ENCODE measurements around the gene MYBPH. TPM values are rescaled to one million over a fixed set of nuclear protein-coding genes. Genes with fewer than 3 reads are reported as not detected.

Gene MYBPH
- total and polyA plus RNA-seq, 2 experiments from 2014 or later: not detected

DNA sequence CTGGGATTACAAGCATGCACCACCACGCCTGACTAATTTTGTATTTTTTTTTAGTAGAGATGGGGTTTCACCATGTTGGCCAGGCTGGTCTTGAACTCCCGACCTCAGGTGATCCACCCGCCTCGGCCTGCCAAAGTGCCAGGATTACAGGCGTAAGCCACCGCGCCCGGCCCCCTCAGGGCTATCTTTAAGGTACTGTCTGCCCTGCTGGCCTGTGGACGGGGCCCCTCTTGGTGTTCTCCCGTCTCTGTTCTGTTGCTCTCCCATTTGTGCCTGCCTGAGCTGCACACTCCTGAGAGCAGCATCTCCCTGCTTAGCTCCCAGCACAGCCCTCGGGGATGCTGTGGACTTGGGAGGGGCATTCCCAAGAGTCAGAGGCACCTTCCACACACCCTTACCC is 13.9 kb downstream of the MYBPH start (continued):
- TF ChIP-seq, protein P1, sequence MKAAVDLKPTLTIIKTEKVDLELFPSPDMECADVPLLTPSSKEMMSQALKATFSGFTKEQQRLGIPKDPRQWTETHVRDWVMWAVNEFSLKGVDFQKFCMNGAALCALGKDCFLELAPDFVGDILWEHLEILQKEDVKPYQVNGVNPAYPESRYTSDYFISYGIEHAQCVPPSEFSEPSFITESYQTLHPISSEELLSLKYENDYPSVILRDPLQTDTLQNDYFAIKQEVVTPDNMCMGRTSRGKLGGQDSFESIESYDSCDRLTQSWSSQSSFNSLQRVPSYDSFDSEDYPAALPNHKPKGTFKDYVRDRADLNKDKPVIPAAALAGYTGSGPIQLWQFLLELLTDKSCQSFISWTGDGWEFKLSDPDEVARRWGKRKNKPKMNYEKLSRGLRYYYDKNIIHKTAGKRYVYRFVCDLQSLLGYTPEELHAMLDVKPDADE (IDR thresholded peaks at IDR 0.05): no peak
- TF ChIP-seq, protein P2, sequence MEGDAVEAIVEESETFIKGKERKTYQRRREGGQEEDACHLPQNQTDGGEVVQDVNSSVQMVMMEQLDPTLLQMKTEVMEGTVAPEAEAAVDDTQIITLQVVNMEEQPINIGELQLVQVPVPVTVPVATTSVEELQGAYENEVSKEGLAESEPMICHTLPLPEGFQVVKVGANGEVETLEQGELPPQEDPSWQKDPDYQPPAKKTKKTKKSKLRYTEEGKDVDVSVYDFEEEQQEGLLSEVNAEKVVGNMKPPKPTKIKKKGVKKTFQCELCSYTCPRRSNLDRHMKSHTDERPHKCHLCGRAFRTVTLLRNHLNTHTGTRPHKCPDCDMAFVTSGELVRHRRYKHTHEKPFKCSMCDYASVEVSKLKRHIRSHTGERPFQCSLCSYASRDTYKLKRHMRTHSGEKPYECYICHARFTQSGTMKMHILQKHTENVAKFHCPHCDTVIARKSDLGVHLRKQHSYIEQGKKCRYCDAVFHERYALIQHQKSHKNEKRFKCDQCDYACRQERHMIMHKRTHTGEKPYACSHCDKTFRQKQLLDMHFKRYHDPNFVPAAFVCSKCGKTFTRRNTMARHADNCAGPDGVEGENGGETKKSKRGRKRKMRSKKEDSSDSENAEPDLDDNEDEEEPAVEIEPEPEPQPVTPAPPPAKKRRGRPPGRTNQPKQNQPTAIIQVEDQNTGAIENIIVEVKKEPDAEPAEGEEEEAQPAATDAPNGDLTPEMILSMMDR (conservative IDR thresholded peaks at IDR 0.05; ENCODE audit: low read depth in 2 of 2): no peak
- TF ChIP-seq JUNB (IDR thresholded peaks at IDR 0.05; ENCODE audit: unreplicated experiment) (no peak), EZH2phosphoT487 (IDR thresholded peaks at IDR 0.05; ENCODE audit: unreplicated experiment) (no peak), CREB1 (CRISPR knock-in tag; IDR thresholded peaks at IDR 0.05; ENCODE audit: low read depth) (no peak), POLR2AphosphoS5 (IDR thresholded peaks at IDR 0.05; ENCODE audit: low read depth) (no peak)

DNA sequence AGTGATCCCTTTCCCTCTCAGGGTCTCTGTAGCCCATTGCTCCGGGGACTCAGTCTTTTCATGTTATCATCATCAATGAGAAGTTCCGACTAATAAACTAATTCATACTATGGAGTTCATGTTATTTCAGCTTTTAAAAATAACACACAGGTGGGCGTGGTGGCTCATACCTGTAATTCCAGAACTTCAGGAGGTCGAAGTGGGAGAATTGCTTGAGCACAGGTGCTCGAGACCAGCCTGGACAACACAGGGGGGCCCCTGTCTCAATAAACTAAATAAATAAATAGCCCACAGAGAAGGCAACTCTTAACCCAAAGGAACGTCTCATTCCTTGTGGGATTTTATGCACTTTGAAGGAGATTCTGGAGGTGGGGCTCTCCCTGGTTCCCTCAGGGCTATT is 14.5 kb downstream of the MYBPH start:
- no peak overlapping the region for H3K27ac Mint-ChIP-seq
- peaks cover 5% of the 10 kb centered on the region; the same call in 2 of the 3 replicates for H3K36me3 Mint-ChIP-seq (ENCODE audit: low read depth)
- no peak overlapping the region for H3K4me2 ChIP-seq
- ATAC-seq (no peak), DNase-seq (ENCODE audit: low spot score) (no peak)
- no peaks in the 10 kb centered on the region for H3F3A ChIP-seq (replicated peaks; ENCODE audit: low read depth)
- H3K4me1 ChIP-seq (ENCODE audit: insufficient read depth): no peaks in the 10 kb centered on the region
- H3K4me1 Mint-ChIP-seq: no peaks in the 10 kb centered on the region
- H3K9me3 Mint-ChIP-seq: peaks cover 9% of the 10 kb centered on the region; the same call in 1 of the 3 replicates
- H3K9me2 ChIP-seq (ENCODE audit: insufficient read depth): no peaks in the 10 kb centered on the region
- H3K4me3 ChIP-seq: no peak overlapping the region
- no peak overlapping the region for H3K4me3 Mint-ChIP-seq
- H3K79me2 ChIP-seq (replicated peaks; ENCODE audit: insufficient read depth): no peaks in the 10 kb centered on the region
- H3K36me3 ChIP-seq (ENCODE audit: insufficient read depth): no peaks in the 10 kb centered on the region
- no peaks in the 10 kb centered on the region for H3K27me3 ChIP-seq (ENCODE audit: insufficient read depth)
- peaks cover 6% of the 10 kb centered on the region for H3K27me3 Mint-ChIP-seq (ENCODE audit: insufficient read depth, low read depth, poor library complexity)
- H2AFZ ChIP-seq: no peak overlapping the region
- no peaks in the 10 kb centered on the region for H4K20me1 ChIP-seq (replicated peaks; ENCODE audit: insufficient read depth)
- TF ChIP-seq, protein P1 (IDR thresholded peaks at IDR 0.05): no peak
- no peak overlapping the region for H3K27ac ChIP-seq (ENCODE audit: low read depth)

DNA sequence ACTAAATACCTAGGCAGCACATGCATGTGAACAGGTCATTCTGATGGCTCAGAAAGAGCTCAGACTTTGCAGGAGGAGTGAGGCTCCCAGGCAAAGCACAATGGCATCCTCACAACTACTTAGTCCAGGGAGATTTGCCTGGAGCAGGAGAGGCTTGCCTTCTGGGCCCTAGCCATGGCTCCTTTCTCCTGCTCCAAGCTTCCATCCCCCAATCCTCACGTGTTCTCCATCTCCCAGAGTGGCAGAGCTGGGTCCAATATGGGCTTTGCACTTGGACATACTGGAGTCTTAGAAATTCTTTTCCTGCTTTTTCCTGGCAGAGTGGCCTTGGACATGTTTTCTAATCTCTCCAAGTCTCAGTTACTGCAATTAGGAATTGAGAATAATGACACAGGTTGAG is 15.8 kb downstream of the MYBPH start:
- no peaks in the 10 kb centered on the region for H3K9me2 ChIP-seq (ENCODE audit: insufficient read depth)
- H3K36me3 Mint-ChIP-seq (ENCODE audit: low read depth): peaks cover 5% of the 10 kb centered on the region; the same call in 1 of the 3 replicates
- H3K4me2 ChIP-seq: no peak overlapping the region
- peaks cover 9% of the 10 kb centered on the region; the same call in 1 of the 3 replicates for H3K9me3 Mint-ChIP-seq
- ATAC-seq (no peak), DNase-seq (ENCODE audit: low spot score) (no peak)
- H3K36me3 ChIP-seq (ENCODE audit: insufficient read depth): no peaks in the 10 kb centered on the region
- H3K27ac ChIP-seq (ENCODE audit: low read depth): no peak overlapping the region
- H3K79me2 ChIP-seq (replicated peaks; ENCODE audit: insufficient read depth): no peaks in the 10 kb centered on the region
- no peak overlapping the region for H2AFZ ChIP-seq
- peaks cover 5% of the 10 kb centered on the region for H3K27me3 Mint-ChIP-seq (ENCODE audit: insufficient read depth, low read depth, poor library complexity)
- H3K4me1 Mint-ChIP-seq: no peaks in the 10 kb centered on the region
- no peaks in the 10 kb centered on the region for H3K4me1 ChIP-seq (ENCODE audit: insufficient read depth)
- H3K4me3 Mint-ChIP-seq: no peak overlapping the region
- H3F3A ChIP-seq (replicated peaks; ENCODE audit: low read depth): no peaks in the 10 kb centered on the region
- H3K27ac Mint-ChIP-seq: no peak overlapping the region
- H3K27me3 ChIP-seq (ENCODE audit: insufficient read depth): no peaks in the 10 kb centered on the region
- no peak overlapping the region for H3K4me3 ChIP-seq
- H4K20me1 ChIP-seq (replicated peaks; ENCODE audit: insufficient read depth): no peaks in the 10 kb centered on the region
- TF ChIP-seq, protein P1 (IDR thresholded peaks at IDR 0.05): no peak
- TF ChIP-seq, protein P3, sequence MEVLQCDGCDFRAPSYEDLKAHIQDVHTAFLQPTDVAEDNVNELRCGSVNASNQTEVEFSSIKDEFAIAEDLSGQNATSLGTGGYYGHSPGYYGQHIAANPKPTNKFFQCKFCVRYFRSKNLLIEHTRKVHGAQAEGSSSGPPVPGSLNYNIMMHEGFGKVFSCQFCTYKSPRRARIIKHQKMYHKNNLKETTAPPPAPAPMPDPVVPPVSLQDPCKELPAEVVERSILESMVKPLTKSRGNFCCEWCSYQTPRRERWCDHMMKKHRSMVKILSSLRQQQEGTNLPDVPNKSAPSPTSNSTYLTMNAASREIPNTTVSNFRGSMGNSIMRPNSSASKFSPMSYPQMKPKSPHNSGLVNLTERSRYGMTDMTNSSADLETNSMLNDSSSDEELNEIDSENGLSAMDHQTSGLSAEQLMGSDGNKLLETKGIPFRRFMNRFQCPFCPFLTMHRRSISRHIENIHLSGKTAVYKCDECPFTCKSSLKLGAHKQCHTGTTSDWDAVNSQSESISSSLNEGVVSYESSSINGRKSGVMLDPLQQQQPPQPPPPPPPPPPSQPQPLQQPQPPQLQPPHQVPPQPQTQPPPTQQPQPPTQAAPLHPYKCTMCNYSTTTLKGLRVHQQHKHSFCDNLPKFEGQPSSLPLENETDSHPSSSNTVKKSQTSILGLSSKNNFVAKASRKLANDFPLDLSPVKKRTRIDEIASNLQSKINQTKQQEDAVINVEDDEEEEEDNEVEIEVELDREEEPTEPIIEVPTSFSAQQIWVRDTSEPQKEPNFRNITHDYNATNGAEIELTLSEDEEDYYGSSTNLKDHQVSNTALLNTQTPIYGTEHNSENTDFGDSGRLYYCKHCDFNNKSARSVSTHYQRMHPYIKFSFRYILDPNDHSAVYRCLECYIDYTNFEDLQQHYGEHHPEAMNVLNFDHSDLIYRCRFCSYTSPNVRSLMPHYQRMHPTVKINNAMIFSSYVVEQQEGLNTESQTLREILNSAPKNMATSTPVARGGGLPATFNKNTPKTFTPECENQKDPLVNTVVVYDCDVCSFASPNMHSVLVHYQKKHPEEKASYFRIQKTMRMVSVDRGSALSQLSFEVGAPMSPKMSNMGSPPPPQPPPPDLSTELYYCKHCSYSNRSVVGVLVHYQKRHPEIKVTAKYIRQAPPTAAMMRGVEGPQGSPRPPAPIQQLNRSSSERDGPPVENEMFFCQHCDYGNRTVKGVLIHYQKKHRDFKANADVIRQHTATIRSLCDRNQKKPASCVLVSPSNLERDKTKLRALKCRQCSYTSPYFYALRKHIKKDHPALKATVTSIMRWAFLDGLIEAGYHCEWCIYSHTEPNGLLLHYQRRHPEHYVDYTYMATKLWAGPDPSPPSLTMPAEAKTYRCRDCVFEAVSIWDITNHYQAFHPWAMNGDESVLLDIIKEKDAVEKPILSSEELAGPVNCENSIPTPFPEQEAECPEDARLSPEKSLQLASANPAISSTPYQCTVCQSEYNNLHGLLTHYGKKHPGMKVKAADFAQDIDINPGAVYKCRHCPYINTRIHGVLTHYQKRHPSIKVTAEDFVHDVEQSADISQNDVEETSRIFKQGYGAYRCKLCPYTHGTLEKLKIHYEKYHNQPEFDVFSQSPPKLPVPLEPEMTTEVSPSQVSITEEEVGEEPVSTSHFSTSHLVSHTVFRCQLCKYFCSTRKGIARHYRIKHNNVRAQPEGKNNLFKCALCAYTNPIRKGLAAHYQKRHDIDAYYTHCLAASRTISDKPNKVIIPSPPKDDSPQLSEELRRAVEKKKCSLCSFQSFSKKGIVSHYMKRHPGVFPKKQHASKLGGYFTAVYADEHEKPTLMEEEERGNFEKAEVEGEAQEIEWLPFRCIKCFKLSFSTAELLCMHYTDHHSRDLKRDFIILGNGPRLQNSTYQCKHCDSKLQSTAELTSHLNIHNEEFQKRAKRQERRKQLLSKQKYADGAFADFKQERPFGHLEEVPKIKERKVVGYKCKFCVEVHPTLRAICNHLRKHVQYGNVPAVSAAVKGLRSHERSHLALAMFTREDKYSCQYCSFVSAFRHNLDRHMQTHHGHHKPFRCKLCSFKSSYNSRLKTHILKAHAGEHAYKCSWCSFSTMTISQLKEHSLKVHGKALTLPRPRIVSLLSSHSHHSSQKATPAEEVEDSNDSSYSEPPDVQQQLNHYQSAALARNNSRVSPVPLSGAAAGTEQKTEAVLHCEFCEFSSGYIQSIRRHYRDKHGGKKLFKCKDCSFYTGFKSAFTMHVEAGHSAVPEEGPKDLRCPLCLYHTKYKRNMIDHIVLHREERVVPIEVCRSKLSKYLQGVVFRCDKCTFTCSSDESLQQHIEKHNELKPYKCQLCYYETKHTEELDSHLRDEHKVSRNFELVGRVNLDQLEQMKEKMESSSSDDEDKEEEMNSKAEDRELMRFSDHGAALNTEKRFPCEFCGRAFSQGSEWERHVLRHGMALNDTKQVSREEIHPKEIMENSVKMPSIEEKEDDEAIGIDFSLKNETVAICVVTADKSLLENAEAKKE (CRISPR knock-in tag; IDR thresholded peaks at IDR 0.05): no peak
- no peak for TF ChIP-seq CREB1 (CRISPR knock-in tag; IDR thresholded peaks at IDR 0.05; ENCODE audit: low read depth)
- no peak for TF ChIP-seq NANOG (IDR thresholded peaks at IDR 0.05; ENCODE audit: borderline replicate concordance)
- TF ChIP-seq POLR2AphosphoS5 (IDR thresholded peaks at IDR 0.05; ENCODE audit: low read depth): no peak
